ENCODE measurements around the gene CYB5A. TPM values are rescaled to one million over a fixed set of nuclear protein-coding genes. Genes with fewer than 3 reads are reported as not detected.

CYB5A gene
- total RNA-seq, 3 donors from 2014 or later (not counting 1 experiment from before 2014, with no cell fraction given) = 10.4 to 14.6 (median 13.0) TPM

GRCh38 chr18:74248595-74248994 lies 43.2 kb downstream of the CYB5A start:
- no peak for ATAC-seq

GRCh38 chr18:74248189-74248588 lies 43.6 kb downstream of the CYB5A start:
- DNase-seq = no peak
- no peaks in the 10 kb centered on the region for H3K4me1 ChIP-seq (ENCODE audit: control insufficient read depth, insufficient read depth, low read length)
- H3K27me3 Mint-ChIP-seq (ENCODE audit: low read depth in 2 of 2) = no peaks in the 10 kb centered on the region
- no peak overlapping the region for H3K4me3 Mint-ChIP-seq
- H3K27me3 ChIP-seq (ENCODE audit: control insufficient read depth, insufficient read depth, low read length) = no peaks in the 10 kb centered on the region
- no peaks in the 10 kb centered on the region for H3K36me3 Mint-ChIP-seq
- H3K4me3 ChIP-seq (ENCODE audit: low read length) = no peak overlapping the region
- H3K27ac Mint-ChIP-seq = no peak overlapping the region
- intact Hi-C loops (cut with micrococcal nuclease) = no loop called here
- no peaks in the 10 kb centered on the region for H3K9me3 Mint-ChIP-seq
- peaks cover 2% of the 10 kb centered on the region for H3K36me3 ChIP-seq (ENCODE audit: control insufficient read depth, insufficient read depth, low read length)
- H3K4me1 Mint-ChIP-seq = no peaks in the 10 kb centered on the region
- H3K27ac ChIP-seq (ENCODE audit: low read length) = no peak overlapping the region
- no peak for ATAC-seq
- no peak for TF ChIP-seq CTCF (IDR thresholded peaks at IDR 0.05)
- H3K9me3 ChIP-seq (ENCODE audit: control insufficient read depth, insufficient read depth, low read length) = no peaks in the 10 kb centered on the region
- 96% methylated on average over 6 of the region's 6 CpGs for WGBS (ENCODE audit: insufficient coverage)

More at GRCh38 chr18:74248595-74248994, 43.2 kb downstream of the CYB5A start:
- Histone ChIP-seq H3K4me1 (ENCODE audit: control insufficient read depth, insufficient read depth, low read length) (no peaks in the 10 kb centered on the region), H3K9me3 (ENCODE audit: control insufficient read depth, insufficient read depth, low read length) (no peaks in the 10 kb centered on the region), H3K27ac (ENCODE audit: low read length) (no peak overlapping the region), H3K36me3 (ENCODE audit: control insufficient read depth, insufficient read depth, low read length) (peaks cover 5% of the 10 kb centered on the region), H3K4me3 (ENCODE audit: low read length) (no peak overlapping the region), H3K27me3 (ENCODE audit: control insufficient read depth, insufficient read depth, low read length) (no peaks in the 10 kb centered on the region)
- no peaks in the 10 kb centered on the region for H3K9me3 Mint-ChIP-seq
- H3K27me3 Mint-ChIP-seq (ENCODE audit: low read depth in 2 of 2) = no peaks in the 10 kb centered on the region
- H3K4me1 Mint-ChIP-seq = no peaks in the 10 kb centered on the region
- H3K4me3 Mint-ChIP-seq = no peak overlapping the region
- no CpG with 5 or more reads among the region's 4 CpGs for WGBS (ENCODE audit: insufficient coverage)
- H3K36me3 Mint-ChIP-seq = no peaks in the 10 kb centered on the region
- intact Hi-C loops (cut with micrococcal nuclease) = no loop called here
- H3K27ac Mint-ChIP-seq = no peak overlapping the region
- DNase-seq = no peak
- TF ChIP-seq CTCF (IDR thresholded peaks at IDR 0.05) = no peak

- Histone ChIP-seq H3K27me3 (ENCODE audit: control insufficient read depth, insufficient read depth, low read length) (no peaks in the 10 kb centered on the region), H3K36me3 (ENCODE audit: control insufficient read depth, insufficient read depth, low read length) (no peaks in the 10 kb centered on the region), H3K27ac (ENCODE audit: low read length) (no peak overlapping the region), H3K4me1 (ENCODE audit: control insufficient read depth, insufficient read depth, low read length) (no peaks in the 10 kb centered on the region), H3K4me3 (ENCODE audit: low read length) (no peak overlapping the region), H3K9me3 (ENCODE audit: control insufficient read depth, insufficient read depth, low read length) (no peaks in the 10 kb centered on the region)
- intact Hi-C loops (cut with micrococcal nuclease) = no loop called here
- 100% methylated on average over 1 of the region's 2 CpGs for WGBS (ENCODE audit: insufficient coverage)
- DNase-seq = no peak
- ATAC-seq = no peak
- Mint-ChIP-seq H3K4me3 (no peak overlapping the region), H3K4me1 (no peaks in the 10 kb centered on the region), H3K9me3 (no peaks in the 10 kb centered on the region), H3K27me3 (ENCODE audit: low read depth in 2 of 2) (no peaks in the 10 kb centered on the region), H3K36me3 (no peaks in the 10 kb centered on the region), H3K27ac (no peak overlapping the region)
- TF ChIP-seq CTCF (IDR thresholded peaks at IDR 0.05) = no peak
These were observed 47.2 kb downstream of the CYB5A start for GRCh38 chr18:74244554-74244953.

GRCh38 chr18:74243127-74243526 lies 48.6 kb downstream of the CYB5A start:
- DNase-seq = no peak
- intact Hi-C loops (cut with micrococcal nuclease) = no loop called here
- no peaks in the 10 kb centered on the region for H3K9me3 Mint-ChIP-seq
- no peaks in the 10 kb centered on the region for H3K27me3 Mint-ChIP-seq (ENCODE audit: low read depth in 2 of 2)
- H3K4me3 Mint-ChIP-seq = no peak overlapping the region
- H3K4me1 ChIP-seq (ENCODE audit: control insufficient read depth, insufficient read depth, low read length) = no peaks in the 10 kb centered on the region
- H3K27me3 ChIP-seq (ENCODE audit: control insufficient read depth, insufficient read depth, low read length) = no peaks in the 10 kb centered on the region
- no peak for TF ChIP-seq CTCF (IDR thresholded peaks at IDR 0.05)
- no peaks in the 10 kb centered on the region for H3K36me3 Mint-ChIP-seq
- ATAC-seq = no peak
- H3K9me3 ChIP-seq (ENCODE audit: control insufficient read depth, insufficient read depth, low read length) = no peaks in the 10 kb centered on the region
- no peak overlapping the region for H3K27ac Mint-ChIP-seq
- WGBS (ENCODE audit: insufficient coverage) = 63% methylated on average over 3 of the region's 4 CpGs
- H3K27ac ChIP-seq (ENCODE audit: low read length) = no peak overlapping the region
- H3K36me3 ChIP-seq (ENCODE audit: control insufficient read depth, insufficient read depth, low read length) = no peaks in the 10 kb centered on the region
- no peak overlapping the region for H3K4me3 ChIP-seq (ENCODE audit: low read length)
- H3K4me1 Mint-ChIP-seq = no peaks in the 10 kb centered on the region
